HEK293 (cell line): Measurements from ENCODE around the gene CLTCL1.

Experiments
- PRDM10 ChIP-seq: fragments of 450-650 bp; formaldehyde crosslinking; IDR thresholded peaks from 2 replicates; pipeline ENCODE4 v1.5.1; 2016; ENCODE audit warnings: missing biosample characterization, missing genetic modification characterization
- ZBTB20 ChIP-seq: fragments of 450-650 bp; formaldehyde crosslinking; IDR thresholded peaks from 2 replicates; pipeline ENCODE4 v1.5.1; 2016; ENCODE audit warnings: missing biosample characterization, missing genetic modification characterization
- ZBTB48 ChIP-seq: fragments of 450-650 bp; formaldehyde crosslinking; IDR thresholded peaks from 2 replicates; pipeline ENCODE4 v1.5.1; 2016; ENCODE audit warnings: missing biosample characterization, missing genetic modification characterization
- ZEB2 ChIP-seq: fragments of 450-650 bp; formaldehyde crosslinking; IDR thresholded peaks from 2 replicates; pipeline ENCODE4 v1.5.1; 2016; ENCODE audit warnings: missing biosample characterization, missing genetic modification characterization
- ZNF16 ChIP-seq: fragments of 450-650 bp; formaldehyde crosslinking; IDR thresholded peaks from 2 replicates; pipeline ENCODE4 v1.5.1; 2016; ENCODE audit warnings: low read depth, missing biosample characterization, missing genetic modification characterization
- ZNF518A ChIP-seq: fragments of 450-650 bp; formaldehyde crosslinking; conservative IDR thresholded peaks from 2 replicates; pipeline ENCODE4 v1.5.1; 2016; ENCODE audit warnings: low read depth, missing biosample characterization, missing genetic modification characterization
- ZNF558 ChIP-seq: fragments of 450-650 bp; formaldehyde crosslinking; IDR thresholded peaks from 2 replicates; pipeline ENCODE4 v1.5.1; 2016; ENCODE audit warnings: missing biosample characterization, missing genetic modification characterization
- TF ChIP-seq, protein P1 (sequence below): fragments of 450-650 bp; formaldehyde crosslinking; IDR thresholded peaks from 2 replicates; pipeline ENCODE4 v1.5.1; 2016; ENCODE audit warnings: missing biosample characterization, missing genetic modification characterization, borderline replicate concordance
- TF ChIP-seq, protein P2 (sequence below): fragments of 450-650 bp; formaldehyde crosslinking; IDR thresholded peaks from 2 replicates; pipeline ENCODE4 v1.5.1; 2017; ENCODE audit warnings: missing biosample characterization, missing genetic modification characterization

Gene CLTCL1

GRCh38 chr22:19149991-19150390 is 141.5 kb downstream of the CLTCL1 start, which contains the start of gene GSC2 (continued):
- TF ChIP-seq PRDM10 = no peak
- no peak for TF ChIP-seq ZBTB20 (tag by site-specific recombination)
- TF ChIP-seq, protein P1, sequence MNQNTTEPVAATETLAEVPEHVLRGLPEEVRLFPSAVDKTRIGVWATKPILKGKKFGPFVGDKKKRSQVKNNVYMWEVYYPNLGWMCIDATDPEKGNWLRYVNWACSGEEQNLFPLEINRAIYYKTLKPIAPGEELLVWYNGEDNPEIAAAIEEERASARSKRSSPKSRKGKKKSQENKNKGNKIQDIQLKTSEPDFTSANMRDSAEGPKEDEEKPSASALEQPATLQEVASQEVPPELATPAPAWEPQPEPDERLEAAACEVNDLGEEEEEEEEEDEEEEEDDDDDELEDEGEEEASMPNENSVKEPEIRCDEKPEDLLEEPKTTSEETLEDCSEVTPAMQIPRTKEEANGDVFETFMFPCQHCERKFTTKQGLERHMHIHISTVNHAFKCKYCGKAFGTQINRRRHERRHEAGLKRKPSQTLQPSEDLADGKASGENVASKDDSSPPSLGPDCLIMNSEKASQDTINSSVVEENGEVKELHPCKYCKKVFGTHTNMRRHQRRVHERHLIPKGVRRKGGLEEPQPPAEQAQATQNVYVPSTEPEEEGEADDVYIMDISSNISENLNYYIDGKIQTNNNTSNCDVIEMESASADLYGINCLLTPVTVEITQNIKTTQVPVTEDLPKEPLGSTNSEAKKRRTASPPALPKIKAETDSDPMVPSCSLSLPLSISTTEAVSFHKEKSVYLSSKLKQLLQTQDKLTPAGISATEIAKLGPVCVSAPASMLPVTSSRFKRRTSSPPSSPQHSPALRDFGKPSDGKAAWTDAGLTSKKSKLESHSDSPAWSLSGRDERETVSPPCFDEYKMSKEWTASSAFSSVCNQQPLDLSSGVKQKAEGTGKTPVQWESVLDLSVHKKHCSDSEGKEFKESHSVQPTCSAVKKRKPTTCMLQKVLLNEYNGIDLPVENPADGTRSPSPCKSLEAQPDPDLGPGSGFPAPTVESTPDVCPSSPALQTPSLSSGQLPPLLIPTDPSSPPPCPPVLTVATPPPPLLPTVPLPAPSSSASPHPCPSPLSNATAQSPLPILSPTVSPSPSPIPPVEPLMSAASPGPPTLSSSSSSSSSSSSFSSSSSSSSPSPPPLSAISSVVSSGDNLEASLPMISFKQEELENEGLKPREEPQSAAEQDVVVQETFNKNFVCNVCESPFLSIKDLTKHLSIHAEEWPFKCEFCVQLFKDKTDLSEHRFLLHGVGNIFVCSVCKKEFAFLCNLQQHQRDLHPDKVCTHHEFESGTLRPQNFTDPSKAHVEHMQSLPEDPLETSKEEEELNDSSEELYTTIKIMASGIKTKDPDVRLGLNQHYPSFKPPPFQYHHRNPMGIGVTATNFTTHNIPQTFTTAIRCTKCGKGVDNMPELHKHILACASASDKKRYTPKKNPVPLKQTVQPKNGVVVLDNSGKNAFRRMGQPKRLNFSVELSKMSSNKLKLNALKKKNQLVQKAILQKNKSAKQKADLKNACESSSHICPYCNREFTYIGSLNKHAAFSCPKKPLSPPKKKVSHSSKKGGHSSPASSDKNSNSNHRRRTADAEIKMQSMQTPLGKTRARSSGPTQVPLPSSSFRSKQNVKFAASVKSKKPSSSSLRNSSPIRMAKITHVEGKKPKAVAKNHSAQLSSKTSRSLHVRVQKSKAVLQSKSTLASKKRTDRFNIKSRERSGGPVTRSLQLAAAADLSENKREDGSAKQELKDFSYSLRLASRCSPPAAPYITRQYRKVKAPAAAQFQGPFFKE = no peak
- no peak for TF ChIP-seq ZEB2 (tag by site-specific recombination)
- no peak for TF ChIP-seq ZNF558 (tag by site-specific recombination)
- TF ChIP-seq ZNF518A (tag by site-specific recombination) = no peak
- TF ChIP-seq ZBTB48 (tag by site-specific recombination) = no peak
- TF ChIP-seq ZNF16 (tag by site-specific recombination) = no peak
- TF ChIP-seq, protein P2, sequence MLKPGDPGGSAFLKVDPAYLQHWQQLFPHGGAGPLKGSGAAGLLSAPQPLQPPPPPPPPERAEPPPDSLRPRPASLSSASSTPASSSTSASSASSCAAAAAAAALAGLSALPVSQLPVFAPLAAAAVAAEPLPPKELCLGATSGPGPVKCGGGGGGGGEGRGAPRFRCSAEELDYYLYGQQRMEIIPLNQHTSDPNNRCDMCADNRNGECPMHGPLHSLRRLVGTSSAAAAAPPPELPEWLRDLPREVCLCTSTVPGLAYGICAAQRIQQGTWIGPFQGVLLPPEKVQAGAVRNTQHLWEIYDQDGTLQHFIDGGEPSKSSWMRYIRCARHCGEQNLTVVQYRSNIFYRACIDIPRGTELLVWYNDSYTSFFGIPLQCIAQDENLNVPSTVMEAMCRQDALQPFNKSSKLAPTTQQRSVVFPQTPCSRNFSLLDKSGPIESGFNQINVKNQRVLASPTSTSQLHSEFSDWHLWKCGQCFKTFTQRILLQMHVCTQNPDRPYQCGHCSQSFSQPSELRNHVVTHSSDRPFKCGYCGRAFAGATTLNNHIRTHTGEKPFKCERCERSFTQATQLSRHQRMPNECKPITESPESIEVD = no peak
